A549 (cell line): ENCODE measurements around the gene PODN.
A peak's percentile ranks its signal among the peaks of the same experiment; 100 is the strongest.

Experiments
- CTCF ChIP-seq: fragments of >200 bp; sonication (Bioruptor Twin); formaldehyde crosslinking; IDR thresholded peaks from 3 replicates; pipeline ENCODE4 v1.5.1; 2016
- GATA3 ChIP-seq: IDR thresholded peaks from 2 replicates; pipeline ENCODE4 v1.6.1; 2012; ENCODE audit warnings: borderline replicate concordance
- POLR2A ChIP-seq: IDR thresholded peaks from 2 replicates; pipeline ENCODE4 v1.6.1; 2012; ENCODE audit warnings: mild to moderate bottlenecking, low read length
- REST ChIP-seq: fragments of 200-600 bp; sonication (generic); IDR thresholded peaks from 2 replicates; pipeline ENCODE4 v1.6.1; 2016; ENCODE audit warnings: antibody characterized with exemption, mild to moderate bottlenecking, moderate library complexity
- TF ChIP-seq, protein P1 (sequence below): fragments of 450-650 bp; IDR thresholded peaks from 2 replicates; pipeline ENCODE4 v1.6.1; 2014; ENCODE audit warnings: antibody characterized with exemption

DNA sequence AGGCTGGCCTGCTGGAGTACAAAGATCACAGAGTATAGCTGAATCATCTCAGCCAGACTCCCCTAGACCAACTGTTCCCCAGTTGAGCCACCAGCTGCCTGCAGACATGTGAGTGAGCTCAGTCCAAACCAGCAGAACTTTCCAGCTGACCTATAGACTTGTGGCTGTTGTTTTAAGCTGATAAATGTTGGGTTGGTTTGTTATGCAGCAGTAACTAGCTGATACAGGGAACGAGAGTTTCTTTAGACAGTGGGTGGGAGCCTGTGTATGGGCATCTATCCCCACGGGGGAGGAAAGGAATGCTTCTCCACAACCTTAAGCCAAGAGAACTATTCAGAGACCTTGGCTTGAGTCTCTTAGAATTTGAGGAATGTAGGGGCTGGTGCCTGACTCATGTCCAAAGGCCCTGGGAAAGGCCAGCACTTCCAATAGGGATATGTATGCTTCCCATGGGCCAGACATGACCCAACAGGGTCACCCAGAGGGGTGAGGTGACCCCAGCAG, 50.3 kb downstream of the PODN start:
- TF ChIP-seq, protein P1, sequence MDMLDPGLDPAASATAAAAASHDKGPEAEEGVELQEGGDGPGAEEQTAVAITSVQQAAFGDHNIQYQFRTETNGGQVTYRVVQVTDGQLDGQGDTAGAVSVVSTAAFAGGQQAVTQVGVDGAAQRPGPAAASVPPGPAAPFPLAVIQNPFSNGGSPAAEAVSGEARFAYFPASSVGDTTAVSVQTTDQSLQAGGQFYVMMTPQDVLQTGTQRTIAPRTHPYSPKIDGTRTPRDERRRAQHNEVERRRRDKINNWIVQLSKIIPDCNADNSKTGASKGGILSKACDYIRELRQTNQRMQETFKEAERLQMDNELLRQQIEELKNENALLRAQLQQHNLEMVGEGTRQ: no peak
- TF ChIP-seq GATA3: peak; percentile 11; the same call in 1 of the 2 replicates
- TF ChIP-seq POLR2A: no peak
- no peak for TF ChIP-seq CTCF
- TF ChIP-seq REST: no peak
